ENCODE results near the gene DOCK2.
A peak's percentile ranks its signal among the peaks of the same experiment; 100 is the strongest.
"Not testable (repeated sequence)": the region's sequence is repeated elsewhere in the genome, so short reads cannot be mapped to it uniquely, and the experiment has no call there.

DOCK2 gene

DNA sequence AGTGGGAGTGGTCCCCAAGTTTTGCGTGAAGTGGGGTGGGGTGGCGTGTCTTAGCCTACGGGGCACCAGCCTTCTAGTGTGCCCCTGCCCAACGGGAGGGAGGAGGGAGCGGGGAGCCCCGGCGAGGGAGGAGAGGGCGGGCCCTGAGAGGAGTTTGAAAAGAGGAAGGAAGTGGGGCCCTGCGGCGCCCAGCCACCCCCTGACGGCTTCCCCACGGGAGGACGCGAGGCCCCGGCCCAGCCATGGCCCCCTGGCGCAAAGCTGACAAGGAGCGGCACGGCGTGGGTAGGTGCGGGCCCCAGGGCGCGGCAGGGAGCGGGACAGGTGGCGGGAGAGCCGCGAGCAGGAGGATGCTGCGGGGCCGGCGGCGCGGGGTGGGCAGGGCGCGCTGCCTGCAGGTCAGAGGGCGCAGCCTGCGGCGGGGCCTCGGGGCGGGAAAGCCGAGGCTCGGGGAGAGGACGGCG, at the start of gene DOCK2:
DOCK2 (plus strand) TSS at position 191 of the 464 bp plus-strand sequence; CDS start at position 243, 52 bp downstream.
- peak; percentile 34 for DNase-seq

- no peak for DNase-seq
Observed at GRCh38 chr5:169590602-169591001, 46.5 kb upstream of the DOCK2 start.

- DNase-seq, result no peak
Observed at GRCh38 chr5:169591636-169592035, 45.4 kb upstream of the DOCK2 start.

DNA sequence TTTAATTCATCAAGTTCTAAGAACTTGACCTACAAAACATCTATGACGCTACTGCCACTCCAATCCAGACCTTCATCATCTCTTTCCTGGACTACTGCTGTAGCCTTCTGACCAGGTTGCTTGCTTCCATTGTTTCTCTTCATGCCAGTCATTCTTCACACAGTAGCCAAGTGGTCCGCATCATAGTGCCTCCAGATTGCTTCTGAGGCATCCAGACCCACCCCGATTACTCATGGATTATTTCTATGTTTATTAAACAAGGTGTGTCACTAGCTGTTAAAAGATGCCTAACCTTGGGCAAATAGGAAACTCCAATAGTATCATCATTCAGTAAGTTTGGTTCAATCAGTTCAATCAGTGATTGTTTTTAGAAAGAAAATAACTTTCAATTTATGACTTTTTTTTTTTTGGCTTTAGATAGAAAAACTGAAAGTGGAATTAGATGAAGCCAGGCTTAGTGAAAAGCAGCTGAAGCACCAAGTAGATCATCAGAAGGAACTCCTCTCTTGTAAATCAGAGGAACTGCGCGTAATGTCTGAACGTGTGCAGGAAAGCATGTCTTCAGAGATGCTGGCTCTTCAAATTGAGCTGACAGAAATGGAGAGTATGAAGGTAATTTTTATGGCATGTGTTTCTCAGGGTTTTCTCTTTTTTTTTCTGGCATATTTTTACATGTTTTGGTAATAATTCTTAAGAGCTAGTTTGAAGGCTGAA, 44.0 kb upstream of the DOCK2 start:
- DNase-seq, result no peak

- DNase-seq, result no peak
Observed at GRCh38 chr5:169595172-169595820, 41.8 kb upstream of the DOCK2 start.

- DNase-seq, result no peak
Observed at GRCh38 chr5:169599451-169599850, 37.6 kb upstream of the DOCK2 start.

GRCh38 chr5:169602535-169602934, 34.5 kb upstream of the DOCK2 start:
- DNase-seq, result peak; percentile 57

DNA sequence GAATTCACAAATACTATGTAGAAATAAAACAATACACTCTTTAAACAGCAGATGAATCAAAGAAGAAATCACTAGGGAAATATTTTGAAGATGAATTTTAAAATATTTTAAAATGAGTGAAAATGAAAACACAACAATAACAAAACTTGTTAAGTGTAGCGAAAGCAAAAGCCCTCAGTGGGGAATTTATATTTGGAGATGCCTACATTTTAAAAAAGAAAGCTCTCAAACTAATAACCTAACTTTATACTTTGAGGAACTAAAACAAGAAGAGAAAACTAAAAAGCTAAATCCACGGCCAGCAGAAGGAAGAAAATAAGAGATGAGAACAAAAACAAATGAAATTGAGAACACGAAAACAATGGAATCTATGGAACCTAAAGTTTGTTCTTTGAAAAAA, 30.8 kb upstream of the DOCK2 start:
- no peak for DNase-seq

GRCh38 chr5:169607882-169608281, 29.2 kb upstream of the DOCK2 start:
- no peak for DNase-seq

- DNase-seq, result no peak
Observed at GRCh38 chr5:169609716-169610115, 27.4 kb upstream of the DOCK2 start.

GRCh38 chr5:169610606-169611005, 26.5 kb upstream of the DOCK2 start:
- DNase-seq, result peak; percentile 61

DNA sequence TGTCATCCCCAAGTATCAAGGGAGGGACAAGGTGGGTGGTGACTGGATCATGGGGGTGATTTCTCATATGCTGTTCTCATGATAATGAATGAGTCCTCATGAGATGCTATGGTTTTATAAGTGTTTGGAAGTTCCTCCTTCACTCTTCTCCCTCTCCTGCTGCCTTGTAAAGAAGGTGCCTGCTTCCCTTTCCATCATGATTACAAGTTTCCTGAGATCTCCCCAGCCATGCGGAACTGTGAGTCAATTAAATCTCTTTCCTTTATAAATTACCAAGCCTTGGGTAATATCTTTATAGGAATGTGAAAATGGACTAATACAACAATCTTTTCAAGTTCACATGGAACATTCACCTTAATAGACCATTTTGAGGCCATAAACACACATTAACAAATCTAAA, 21.5 kb upstream of the DOCK2 start:
- DNase-seq, result no peak

DNA sequence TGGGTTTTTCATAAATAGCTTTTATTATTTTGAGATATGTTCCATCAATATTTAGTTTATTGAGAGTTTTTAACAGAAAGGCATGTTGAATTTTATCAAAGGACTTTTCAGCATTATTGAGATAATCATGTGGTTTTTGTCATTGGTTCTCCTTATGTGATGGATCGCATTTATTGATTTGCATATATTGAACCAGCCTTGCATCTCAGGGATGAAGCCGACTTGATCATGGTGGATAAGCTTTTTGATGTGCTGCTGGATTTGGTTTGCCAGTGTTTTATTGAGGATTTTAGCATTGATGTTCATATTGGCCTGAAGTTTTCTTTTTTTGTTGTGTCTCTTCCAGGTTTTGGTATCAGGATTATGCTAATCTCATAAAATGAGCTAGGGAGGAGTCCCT, 12.8 kb upstream of the DOCK2 start:
- DNase-seq, result not testable (repeated sequence)

DNA sequence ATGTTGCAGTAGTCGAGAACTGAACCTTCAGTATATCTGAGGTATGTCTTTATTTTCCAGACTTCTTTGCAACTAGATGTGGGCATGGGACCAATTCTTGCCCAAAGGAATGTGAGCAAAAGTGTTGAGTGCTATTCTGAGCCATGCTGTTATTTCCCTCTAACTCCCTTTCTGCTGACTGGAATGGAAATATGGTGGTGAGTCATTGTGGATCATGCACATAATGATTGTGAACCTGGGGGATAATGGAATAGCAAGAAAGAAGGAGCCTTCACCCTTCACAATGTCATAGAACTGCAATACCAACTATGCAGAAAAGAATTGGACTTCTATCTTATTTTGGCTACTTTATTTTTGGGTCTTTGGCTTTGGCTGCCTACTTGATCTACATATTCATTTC, 10.3 kb upstream of the DOCK2 start:
- DNase-seq, result peak; percentile 96

DNA sequence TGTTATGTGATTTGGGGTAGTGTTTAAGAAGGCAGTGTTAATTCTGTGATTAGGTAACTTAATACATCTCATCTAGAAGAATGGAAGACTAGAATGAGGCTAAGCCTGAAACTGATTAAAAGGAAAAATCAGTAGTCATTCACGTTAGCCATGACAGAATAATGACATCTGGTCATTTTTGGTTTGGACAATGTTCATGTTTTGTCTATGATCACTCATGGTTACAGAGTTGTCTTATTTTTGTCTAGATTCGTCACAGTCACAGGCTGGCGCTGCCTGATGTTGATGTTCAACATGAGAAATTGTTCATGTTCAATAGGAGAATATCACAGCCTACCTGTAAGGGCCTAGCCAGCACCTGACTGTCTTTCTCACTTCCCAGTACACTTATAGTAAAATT, 9.5 kb upstream of the DOCK2 start:
- no peak for DNase-seq

DNA sequence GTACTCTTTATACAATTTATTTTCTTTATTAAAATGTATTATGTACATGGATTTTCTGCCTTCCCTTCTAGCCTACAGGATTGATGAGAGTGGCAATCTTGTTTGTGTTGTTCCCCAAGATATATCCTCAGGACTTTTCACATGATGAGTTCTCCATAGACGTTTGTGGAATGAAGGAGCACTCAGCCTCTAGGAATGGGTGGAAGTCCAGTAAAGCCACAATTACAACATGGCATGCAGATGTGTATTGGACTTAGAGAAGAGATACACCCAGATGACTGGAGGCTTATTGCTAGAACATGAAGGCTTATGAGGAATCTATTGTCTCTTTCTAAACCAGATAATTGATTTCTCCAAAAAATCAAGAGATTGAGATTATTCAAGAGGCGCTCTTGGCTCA, 8.2 kb upstream of the DOCK2 start:
- DNase-seq, result peak; percentile 85

DNA sequence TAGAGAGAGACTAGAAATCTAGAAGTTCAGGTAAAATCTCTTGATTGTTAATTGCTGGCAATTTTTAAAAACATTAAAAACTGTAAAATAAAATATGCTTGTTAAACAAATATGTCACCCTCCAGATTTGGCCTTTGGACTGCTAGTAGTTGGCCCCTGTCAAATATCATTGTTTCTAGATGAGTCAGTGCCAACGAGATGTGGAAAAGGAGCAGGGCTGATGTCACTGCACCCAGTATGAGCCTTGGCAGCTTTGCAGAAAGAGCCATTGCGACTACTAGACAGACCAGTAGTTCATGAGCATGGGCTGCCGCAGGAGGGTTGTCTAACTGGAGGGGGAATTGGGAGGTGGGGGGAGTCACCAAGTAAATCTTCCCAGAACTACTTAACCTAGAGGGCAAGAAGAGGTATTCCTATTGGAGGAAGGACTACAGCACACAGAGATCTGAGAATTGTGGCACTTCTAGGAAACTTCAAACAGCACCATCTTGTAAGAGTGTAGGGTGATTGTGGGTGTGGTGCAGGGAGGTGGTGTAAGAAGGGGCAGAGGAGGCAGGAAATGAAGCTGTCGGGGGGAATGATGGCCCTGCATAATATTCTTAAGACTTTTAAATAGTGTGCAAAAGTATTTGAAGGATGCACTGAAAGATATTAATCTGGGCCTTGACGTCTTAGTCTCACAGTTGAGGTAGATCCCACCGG, 7.1 kb upstream of the DOCK2 start:
- DNase-seq, result peak; percentile 97

DNA sequence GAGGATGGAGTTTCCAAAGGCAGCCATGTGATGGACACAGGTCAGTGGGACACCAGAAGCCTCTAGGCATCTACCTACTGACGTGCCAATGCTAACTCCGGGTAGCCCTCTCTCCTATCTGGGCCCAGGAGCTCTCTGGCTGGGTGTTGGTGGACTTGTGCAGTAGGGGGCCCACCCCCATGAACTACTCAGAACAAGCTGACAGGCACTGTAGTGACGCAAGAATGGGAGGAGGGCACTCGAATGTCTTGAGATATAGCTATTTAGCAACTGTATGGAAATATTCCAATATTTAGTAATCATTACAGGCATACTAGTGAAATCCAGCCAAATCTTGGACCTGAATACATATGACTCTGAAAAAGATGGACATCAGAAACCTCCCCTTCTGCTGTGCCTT, 5.7 kb upstream of the DOCK2 start:
- peak; percentile 31 for DNase-seq

- DNase-seq, result no peak
Observed at GRCh38 chr5:169632946-169633345, 4.1 kb upstream of the DOCK2 start.

DNA sequence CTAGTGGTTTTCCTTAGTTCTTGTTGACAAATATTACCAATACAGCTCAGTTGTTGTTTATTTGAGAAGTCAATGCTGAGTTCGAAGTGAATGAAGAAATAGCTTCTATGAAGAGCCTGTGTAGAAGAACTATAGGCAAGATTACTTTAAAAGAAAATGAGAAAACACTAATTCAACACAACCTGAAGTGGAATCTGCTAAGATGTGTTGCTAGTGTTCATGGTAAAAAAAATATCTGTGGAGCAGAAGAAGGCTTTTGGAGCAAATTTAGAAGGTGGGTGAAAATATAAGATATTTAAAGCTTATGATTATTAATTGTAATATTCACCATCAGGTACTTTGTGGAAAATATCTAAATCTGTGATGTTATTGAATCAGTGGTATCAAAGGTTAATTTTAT, 2.5 kb upstream of the DOCK2 start:
- no peak for DNase-seq

DNA sequence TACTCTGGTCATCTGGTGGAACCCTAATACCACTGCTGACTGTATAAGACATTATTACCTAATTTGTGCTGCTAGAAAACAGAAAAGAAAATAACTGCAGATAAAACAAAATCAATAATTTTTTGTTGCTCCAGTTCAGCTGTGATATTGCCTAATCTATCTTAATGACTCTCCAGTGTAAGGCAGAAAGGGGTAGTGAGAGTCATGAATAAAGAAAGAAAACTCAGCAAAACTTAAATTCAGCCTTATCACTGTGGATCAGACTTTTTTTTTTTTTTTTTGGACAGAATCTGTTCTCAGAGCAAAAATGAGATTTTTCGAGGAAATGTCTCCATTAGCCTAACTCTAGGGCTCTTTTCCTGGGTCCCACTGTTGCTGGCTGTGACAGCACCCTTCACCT, 1.1 kb upstream of the DOCK2 start:
- no peak for DNase-seq

- no peak for DNase-seq
Observed at GRCh38 chr5:169636477-169637084, 494 bp upstream of the DOCK2 start.

- no peak for DNase-seq
Observed at GRCh38 chr5:169637549-169638121, 560 bp downstream of the DOCK2 start.

All from EL (cell line).